ENCODE data around the gene LPCAT4. TPM values are rescaled to one million over a fixed set of nuclear protein-coding genes. Genes with fewer than 3 reads are reported as not detected.

LPCAT4 gene
- total and polyA plus RNA-seq, 2 of the 8 experiments (the other 6 are each of a cell fraction or from before 2014, with no cell fraction given), result 69.3 to 109 TPM

DNA sequence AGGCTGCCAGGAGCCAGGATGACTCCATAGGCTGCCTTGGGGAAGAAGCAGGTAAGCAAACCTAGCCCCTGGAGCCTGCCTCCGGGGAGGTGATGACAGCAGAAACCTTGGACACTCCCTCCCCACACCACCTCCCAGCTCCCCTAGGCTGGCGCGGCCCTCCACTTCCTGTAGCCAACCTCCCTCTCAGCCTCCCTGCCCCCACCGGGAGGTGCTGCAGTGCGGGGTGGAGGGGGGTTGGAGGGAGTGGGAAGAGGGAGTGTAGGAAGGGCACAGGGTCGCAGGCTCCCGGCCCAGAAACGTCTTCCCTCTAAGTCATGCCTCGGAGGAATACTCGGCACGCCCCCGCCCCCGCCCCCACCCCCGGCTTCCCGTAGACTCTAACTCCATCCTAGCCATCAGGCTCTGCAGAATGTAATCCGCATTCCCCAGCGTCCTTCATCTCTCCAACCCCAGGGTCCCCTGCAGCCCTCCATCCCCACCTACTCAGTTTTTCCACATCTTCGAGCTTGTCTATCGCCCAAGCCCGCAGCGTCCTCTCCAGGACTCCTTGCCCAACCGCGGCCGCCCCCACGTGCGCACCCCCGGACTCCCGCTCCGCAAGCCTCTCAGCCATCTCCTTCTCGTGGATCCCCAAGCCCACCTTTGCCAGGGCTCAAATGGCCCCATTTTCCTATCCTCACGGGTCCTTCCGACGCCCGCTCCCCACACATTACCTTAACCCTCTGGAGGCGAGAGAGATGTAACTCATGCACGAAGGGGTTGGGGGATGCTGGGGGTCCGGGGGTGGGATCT lies 528 bp downstream of the LPCAT4 start (continued):
- TF ChIP-seq POU5F1 (IDR thresholded peaks at IDR 0.05; ENCODE audit: low read depth, low read length), result no peak
- TF ChIP-seq NRF1 (IDR thresholded peaks at IDR 0.05; ENCODE audit: low read depth, low read length), result no peak
- TF ChIP-seq EGR1 (IDR thresholded peaks at IDR 0.05; ENCODE audit: borderline replicate concordance, low read depth, low read length), result peak; percentile 78
- TF ChIP-seq, protein P1, sequence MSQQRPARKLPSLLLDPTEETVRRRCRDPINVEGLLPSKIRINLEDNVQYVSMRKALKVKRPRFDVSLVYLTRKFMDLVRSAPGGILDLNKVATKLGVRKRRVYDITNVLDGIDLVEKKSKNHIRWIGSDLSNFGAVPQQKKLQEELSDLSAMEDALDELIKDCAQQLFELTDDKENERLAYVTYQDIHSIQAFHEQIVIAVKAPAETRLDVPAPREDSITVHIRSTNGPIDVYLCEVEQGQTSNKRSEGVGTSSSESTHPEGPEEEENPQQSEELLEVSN (IDR thresholded peaks at IDR 0.05), result no peak
- TF ChIP-seq SAP30 (IDR thresholded peaks at IDR 0.05; ENCODE audit: insufficient read depth, insufficient replicate concordance, low read length), result peak; percentile 76
- no peak for TF ChIP-seq ZNF274 (IDR thresholded peaks at IDR 0.05; ENCODE audit: borderline replicate concordance, extremely low read depth, low read length)
- TF ChIP-seq SIN3A (conservative IDR thresholded peaks at IDR 0.05 in 1 of 2, IDR thresholded peaks at IDR 0.05 in 1 of 2; ENCODE audit: low read depth in 1 of 2, low read length in 2 of 2), result peak; percentile 64 to 89; a peak in 2 of 4 replicates
- TF ChIP-seq, protein P2, sequence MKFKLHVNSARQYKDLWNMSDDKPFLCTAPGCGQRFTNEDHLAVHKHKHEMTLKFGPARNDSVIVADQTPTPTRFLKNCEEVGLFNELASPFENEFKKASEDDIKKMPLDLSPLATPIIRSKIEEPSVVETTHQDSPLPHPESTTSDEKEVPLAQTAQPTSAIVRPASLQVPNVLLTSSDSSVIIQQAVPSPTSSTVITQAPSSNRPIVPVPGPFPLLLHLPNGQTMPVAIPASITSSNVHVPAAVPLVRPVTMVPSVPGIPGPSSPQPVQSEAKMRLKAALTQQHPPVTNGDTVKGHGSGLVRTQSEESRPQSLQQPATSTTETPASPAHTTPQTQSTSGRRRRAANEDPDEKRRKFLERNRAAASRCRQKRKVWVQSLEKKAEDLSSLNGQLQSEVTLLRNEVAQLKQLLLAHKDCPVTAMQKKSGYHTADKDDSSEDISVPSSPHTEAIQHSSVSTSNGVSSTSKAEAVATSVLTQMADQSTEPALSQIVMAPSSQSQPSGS (IDR thresholded peaks at IDR 0.05; ENCODE audit: low read length), result no peak
- 0 out of 3 replicates have a peak, but pooled peaks of 1 of the 2 experiments have one; percentile 36 for TF ChIP-seq EP300 (IDR thresholded peaks at IDR 0.05; ENCODE audit: borderline replicate concordance in 1 of 2, low read depth in 2 of 2, low read length in 2 of 2)
- no peak for TF ChIP-seq ATF3 (IDR thresholded peaks at IDR 0.05; ENCODE audit: insufficient read depth, low read depth, low read length)
- peak in 1 of 2 experiments; percentile 86; a peak in 2 of 4 replicates for TF ChIP-seq HDAC2 (IDR thresholded peaks at IDR 0.05; ENCODE audit: borderline replicate concordance in 1 of 2, low read depth in 2 of 2, low read length in 2 of 2)
- 0 out of 2 replicates have a peak, but pooled peaks have one; percentile 55 for TF ChIP-seq TCF12 (IDR thresholded peaks at IDR 0.05; ENCODE audit: low read depth, low read length)
- no peak for TF ChIP-seq CBX8 (IDR thresholded peaks at IDR 0.05; ENCODE audit: borderline replicate concordance, low read depth, low read length)
- peak; percentile 48; the same call in 1 of the 2 replicates for TF ChIP-seq SP1 (IDR thresholded peaks at IDR 0.05; ENCODE audit: low read depth, low read length)
- TF ChIP-seq TAF7 (optimal IDR thresholded peaks at IDR 0.05; ENCODE audit: borderline replicate concordance, low read depth, low read length), result no peak
- peak; percentile 32 for TF ChIP-seq KDM4A (IDR thresholded peaks at IDR 0.05; ENCODE audit: low read depth, low read length, severe bottlenecking)
- no peak for TF ChIP-seq EZH2 (IDR thresholded peaks at IDR 0.05; ENCODE audit: low read depth, low read length, severe bottlenecking)
- TF ChIP-seq YY1 (IDR thresholded peaks at IDR 0.05; ENCODE audit: low read depth, low read length), result 0 out of 2 replicates have a peak, but pooled peaks have one; percentile 8

Data from H1 (cell line).